Measurements from ENCODE around the gene CCDC88B. TPM values are rescaled to one million over a fixed set of nuclear protein-coding genes. Genes with fewer than 3 reads are reported as not detected.

Gene CCDC88B
- total RNA-seq, 4 donors from 2014 or later: 0.98 to 5.2 (median 2.1) TPM

- Histone ChIP-seq H3K4me3 (peak overlapping the region; percentile 40 to 80 (median 57)), H3K27me3 (no peaks in the 10 kb centered on the region), H3K36me3 (no peaks in the 10 kb centered on the region), H3K27ac (peak overlapping the region; percentile 80 to 91 (median 84)), H3K4me1 (peaks cover 0 to 4% of the 10 kb centered on the region in 2 donors), H3K9me3 (no peaks in the 10 kb centered on the region)
- in situ Hi-C loops (cut with MboI; ENCODE audit: low sequenced_read_pairs in 4 of 4) (no loop called here), intact Hi-C loops (cut with DNase I; ENCODE audit: low total_unique reads) (loop anchor here (1.0 to 5.0 kb wide), 3 partner anchors 12 to 36 kb away; partner anchors contain the start of genes ESRRA and PRDX5)
- ATAC-seq: peak; percentile 60 to 62
- DNase-seq: no peak
- TF ChIP-seq POLR2A (IDR thresholded peaks at IDR 0.05): no peak
- TF ChIP-seq CTCF (IDR thresholded peaks at IDR 0.05 in 4 of 5, conservative IDR thresholded peaks at IDR 0.05 in 1 of 5): no peak
Observed at GRCh38 chr11:64342869-64343745, 3.1 kb downstream of the CCDC88B start.

GRCh38 chr11:64343767-64344559 lies 4.0 kb downstream of the CCDC88B start:
- H3K4me1 ChIP-seq: peaks cover 0 to 4% of the 10 kb centered on the region in 2 donors
- DNase-seq (no peak), ATAC-seq (no peak)
- no peaks in the 10 kb centered on the region for H3K27me3 ChIP-seq
- intact Hi-C loops (cut with DNase I; ENCODE audit: low total_unique reads) (loop anchor here (5.0 kb wide), 1 partner anchor 37 kb away; the partner anchor contains the start of gene ESRRA), in situ Hi-C loops (cut with MboI; ENCODE audit: low sequenced_read_pairs in 4 of 4) (no loop called here)
- no peaks in the 10 kb centered on the region for H3K9me3 ChIP-seq
- no peaks in the 10 kb centered on the region for H3K36me3 ChIP-seq
- no peak overlapping the region for H3K27ac ChIP-seq
- no peak overlapping the region for H3K4me3 ChIP-seq
- TF ChIP-seq POLR2A (IDR thresholded peaks at IDR 0.05): no peak
- TF ChIP-seq CTCF (IDR thresholded peaks at IDR 0.05 in 4 of 5, conservative IDR thresholded peaks at IDR 0.05 in 1 of 5): peak in 3 of 5 experiments; percentile 20 to 40 (median 32)

GRCh38 chr11:64344787-64345186 lies 4.8 kb downstream of the CCDC88B start:
- no peaks in the 10 kb centered on the region for H3K9me3 ChIP-seq
- H3K27ac ChIP-seq: no peak overlapping the region
- in situ Hi-C loops (cut with MboI; ENCODE audit: low sequenced_read_pairs in 4 of 4): no loop called here
- no peak for DNase-seq
- no peaks in the 10 kb centered on the region for H3K36me3 ChIP-seq
- intact Hi-C loops (cut with DNase I; ENCODE audit: low total_unique reads): loop anchor here (5.0 kb wide), 1 partner anchor 37 kb away; the partner anchor contains the start of gene ESRRA
- TF ChIP-seq POLR2A (IDR thresholded peaks at IDR 0.05) (no peak), CTCF (IDR thresholded peaks at IDR 0.05 in 4 of 5, conservative IDR thresholded peaks at IDR 0.05 in 1 of 5) (no peak)
- H3K27me3 ChIP-seq: no peaks in the 10 kb centered on the region
- no peak overlapping the region for H3K4me3 ChIP-seq
- peaks cover 0 to 4% of the 10 kb centered on the region in 2 donors for H3K4me1 ChIP-seq
- ATAC-seq: no peak

- ATAC-seq: no peak
- intact Hi-C loops (cut with DNase I; ENCODE audit: low total_unique reads): no loop called here
- H3K4me1 ChIP-seq: no peaks in the 10 kb centered on the region
Observed at GRCh38 chr11:64347193-64347867, 7.3 kb downstream of the CCDC88B start.

More at GRCh38 chr11:64347193-64347867, 7.3 kb downstream of the CCDC88B start:
- TF ChIP-seq POLR2A (IDR thresholded peaks at IDR 0.05): no peak
- no peak for TF ChIP-seq CTCF (IDR thresholded peaks at IDR 0.05 in 4 of 5, conservative IDR thresholded peaks at IDR 0.05 in 1 of 5)
- no peaks in the 10 kb centered on the region for H3K36me3 ChIP-seq
- DNase-seq: no peak
- no peaks in the 10 kb centered on the region for H3K9me3 ChIP-seq
- H3K27me3 ChIP-seq: no peaks in the 10 kb centered on the region
- H3K4me3 ChIP-seq: no peak overlapping the region
- H3K27ac ChIP-seq: no peak overlapping the region
- in situ Hi-C loops (cut with MboI; ENCODE audit: low sequenced_read_pairs in 4 of 4): no loop called here
